Effector memory CD4-positive, alpha-beta T cell (primary cell): ENCODE measurements around the gene HLA-DQA1.

Experiments used
- DNase-seq, 3 donors: peaks; one replicate each; pipeline ENCODE4 v3.0.0-alpha.2; 2020
- H3K27ac ChIP-seq: 2 replicates; pipeline ENCODE4 v1.7.0; 2013; ENCODE audit warnings: mild to moderate bottlenecking, low read length, moderate library complexity; ENCODE audit not compliant: insufficient read depth, poor library complexity, severe bottlenecking
- H3K27me3 ChIP-seq: replicated peaks from 2 replicates; pipeline ENCODE4 v1.7.0; 2013; ENCODE audit warnings: mild to moderate bottlenecking, low read length; ENCODE audit not compliant: insufficient read depth, control insufficient read depth, poor library complexity, severe bottlenecking
- H3K36me3 ChIP-seq: 2 replicates; pipeline ENCODE4 v1.7.0; 2013; ENCODE audit warnings: mild to moderate bottlenecking, low read length, moderate library complexity; ENCODE audit not compliant: control insufficient read depth, insufficient read depth
- H3K4me1 ChIP-seq: 2 replicates; pipeline ENCODE4 v1.7.0; 2013; ENCODE audit warnings: low read length, mild to moderate bottlenecking; ENCODE audit not compliant: control insufficient read depth, insufficient read depth, poor library complexity, severe bottlenecking
- H3K4me3 ChIP-seq: 2 replicates; pipeline ENCODE4 v1.7.0; 2013; ENCODE audit warnings: low read length, low read depth, mild to moderate bottlenecking; ENCODE audit not compliant: insufficient read depth, poor library complexity, severe bottlenecking
- H3K9me3 ChIP-seq: 2 replicates; pipeline ENCODE4 v1.7.0; 2013; ENCODE audit warnings: mild to moderate bottlenecking, low read length, moderate library complexity; ENCODE audit not compliant: control insufficient read depth

HLA-DQA1 gene

GRCh38 chr6:32689531-32690501, 52.6 kb downstream of the HLA-DQA1 start:
- H3K9me3 ChIP-seq = no peaks in the 10 kb centered on the region
- no peaks in the 10 kb centered on the region for H3K27me3 ChIP-seq
- no peak overlapping the region for H3K4me3 ChIP-seq
- H3K36me3 ChIP-seq = no peaks in the 10 kb centered on the region
- H3K27ac ChIP-seq = no peak overlapping the region
- peaks cover 3% of the 10 kb centered on the region for H3K4me1 ChIP-seq
- DNase-seq = no peak

DNA sequence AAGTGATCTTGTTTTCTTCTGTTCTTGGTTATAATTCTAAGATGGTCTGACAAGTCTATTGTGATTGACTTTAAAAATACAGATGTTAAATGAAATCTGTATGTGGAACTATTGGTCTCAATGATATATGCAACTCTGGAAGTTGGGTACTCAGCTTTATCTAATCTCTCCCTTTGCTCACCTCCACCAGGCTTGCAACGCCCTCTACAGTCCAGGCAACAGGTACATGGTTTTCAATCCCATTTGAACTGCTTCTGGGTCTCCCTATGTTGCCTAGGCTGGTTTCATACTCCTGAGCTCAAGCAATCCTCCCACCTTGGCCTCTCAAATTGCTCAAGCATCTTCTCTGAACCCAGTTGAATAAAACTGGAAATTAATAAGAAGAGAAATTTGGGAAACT, 54.8 kb downstream of the HLA-DQA1 start:
- Histone ChIP-seq H3K27me3 (no peaks in the 10 kb centered on the region), H3K27ac (no peak overlapping the region), H3K9me3 (no peaks in the 10 kb centered on the region), H3K4me3 (no peak overlapping the region), H3K36me3 (no peaks in the 10 kb centered on the region), H3K4me1 (no peaks in the 10 kb centered on the region)
- DNase-seq = peak in 2 of 3 donors; percentile 46 to 50
